Right atrium auricular region (tissue), 2 donors: ENCODE results near the gene LAMB4. TPM values are rescaled to one million over a fixed set of nuclear protein-coding genes. Genes with fewer than 3 reads are reported as not detected.

Experiments used
- DNase-seq: peaks from one replicate; pipeline ENCODE4 v3.0.0-alpha.2; 2019; ENCODE audit warnings: low spot score
- H3K27ac ChIP-seq, 2 donors: fragments of 200-600 bp; sonication (generic); 1 replicate in 1 of 2; 2 replicates in 1 of 2; pipeline ENCODE4 v1.5.1; 2016 to 2019
- H3K27me3 ChIP-seq, 2 donors: fragments of 200-600 bp; sonication (generic); one replicate each; pipeline versions ENCODE4 v1.5.1 to v1.6.0; 2017 to 2019
- H3K36me3 ChIP-seq: fragments of 200-600 bp; sonication (generic); one replicate; pipeline ENCODE4 v1.5.1; 2016
- H3K4me1 ChIP-seq, 2 donors: fragments of 200-600 bp; sonication (generic); one replicate each; pipeline versions ENCODE4 v1.5.1 to v1.6.0; 2017 to 2019
- H3K4me3 ChIP-seq, 2 donors: fragments of 200-600 bp; sonication (generic); 1 replicate in 1 of 2; 2 replicates in 1 of 2; pipeline ENCODE4 v1.5.1; 2017 to 2019; ENCODE audit warnings: mild to moderate bottlenecking in 1 of 2, moderate library complexity in 1 of 2
- H3K9me3 ChIP-seq, 2 donors: fragments of 200-600 bp; sonication (generic); one replicate each; pipeline ENCODE4 v1.5.1; 2019
- total RNA-seq, 2 donors: library from RNA; depleted of rRNA; stranded (reverse); fragments of >200 nt; gene quantifications; one replicate each; pipeline ENCODE4 v1.1.0, GENCODE V29; 2016
- TF ChIP-seq, protein P1 (sequence below), 2 donors: fragments of 200-600 bp; sonication (generic); IDR thresholded peaks; one replicate each; pipeline ENCODE4 v1.5.1; 2019; ENCODE audit warnings: antibody characterized with exemption in 2 of 2

LAMB4 gene
- total RNA-seq, 2 donors from 2014 or later = not detected

- Histone ChIP-seq H3K27ac (no peak overlapping the region), H3K36me3 (no peaks in the 10 kb centered on the region), H3K27me3 (no peaks in the 10 kb centered on the region), H3K4me1 (no peaks in the 10 kb centered on the region), H3K4me3 (no peak overlapping the region), H3K9me3 (no peaks in the 10 kb centered on the region)
- DNase-seq = no peak
- TF ChIP-seq, protein P1, sequence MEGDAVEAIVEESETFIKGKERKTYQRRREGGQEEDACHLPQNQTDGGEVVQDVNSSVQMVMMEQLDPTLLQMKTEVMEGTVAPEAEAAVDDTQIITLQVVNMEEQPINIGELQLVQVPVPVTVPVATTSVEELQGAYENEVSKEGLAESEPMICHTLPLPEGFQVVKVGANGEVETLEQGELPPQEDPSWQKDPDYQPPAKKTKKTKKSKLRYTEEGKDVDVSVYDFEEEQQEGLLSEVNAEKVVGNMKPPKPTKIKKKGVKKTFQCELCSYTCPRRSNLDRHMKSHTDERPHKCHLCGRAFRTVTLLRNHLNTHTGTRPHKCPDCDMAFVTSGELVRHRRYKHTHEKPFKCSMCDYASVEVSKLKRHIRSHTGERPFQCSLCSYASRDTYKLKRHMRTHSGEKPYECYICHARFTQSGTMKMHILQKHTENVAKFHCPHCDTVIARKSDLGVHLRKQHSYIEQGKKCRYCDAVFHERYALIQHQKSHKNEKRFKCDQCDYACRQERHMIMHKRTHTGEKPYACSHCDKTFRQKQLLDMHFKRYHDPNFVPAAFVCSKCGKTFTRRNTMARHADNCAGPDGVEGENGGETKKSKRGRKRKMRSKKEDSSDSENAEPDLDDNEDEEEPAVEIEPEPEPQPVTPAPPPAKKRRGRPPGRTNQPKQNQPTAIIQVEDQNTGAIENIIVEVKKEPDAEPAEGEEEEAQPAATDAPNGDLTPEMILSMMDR (IDR thresholded peaks at IDR 0.05) = no peak
Measured at GRCh38 chr7:108026647-108027046, 103.5 kb downstream of the LAMB4 start.

GRCh38 chr7:108026116-108026515, 104.0 kb downstream of the LAMB4 start:
- Histone ChIP-seq H3K36me3 (no peaks in the 10 kb centered on the region), H3K9me3 (no peaks in the 10 kb centered on the region), H3K4me1 (no peaks in the 10 kb centered on the region), H3K4me3 (no peak overlapping the region), H3K27me3 (no peaks in the 10 kb centered on the region), H3K27ac (no peak overlapping the region)
- DNase-seq = no peak
- TF ChIP-seq, protein P1 (IDR thresholded peaks at IDR 0.05) = no peak

GRCh38 chr7:108024538-108024937, 105.6 kb downstream of the LAMB4 start:
- no peak for DNase-seq
- no peak overlapping the region for H3K4me3 ChIP-seq
- H3K36me3 ChIP-seq = no peaks in the 10 kb centered on the region
- TF ChIP-seq, protein P1 (IDR thresholded peaks at IDR 0.05) = no peak
- no peaks in the 10 kb centered on the region for H3K4me1 ChIP-seq
- H3K27me3 ChIP-seq = no peaks in the 10 kb centered on the region
- no peaks in the 10 kb centered on the region for H3K9me3 ChIP-seq
- no peak overlapping the region for H3K27ac ChIP-seq

DNA sequence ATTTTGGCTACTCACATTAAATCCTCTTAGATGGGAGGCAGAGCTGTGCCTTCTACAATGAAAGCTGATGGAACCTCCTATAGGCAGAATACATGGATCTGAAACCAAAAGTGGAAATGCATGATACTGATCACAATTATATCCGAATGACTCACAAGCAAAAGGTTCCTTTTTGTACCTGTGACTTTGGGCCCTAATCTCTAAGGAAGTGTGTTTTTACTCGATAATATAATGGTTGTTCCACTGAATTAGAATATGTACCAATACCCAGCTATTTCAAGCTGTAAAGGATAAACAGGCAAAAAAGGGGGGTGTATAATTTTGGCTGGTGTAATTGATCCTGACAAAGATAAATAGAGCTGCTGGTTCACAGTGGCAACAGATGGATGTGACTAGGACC, 109.6 kb downstream of the LAMB4 start:
- H3K36me3 ChIP-seq = no peaks in the 10 kb centered on the region
- no peaks in the 10 kb centered on the region for H3K27me3 ChIP-seq
- no peaks in the 10 kb centered on the region for H3K4me1 ChIP-seq
- no peak overlapping the region for H3K4me3 ChIP-seq
- no peak overlapping the region for H3K27ac ChIP-seq
- no peaks in the 10 kb centered on the region for H3K9me3 ChIP-seq
- TF ChIP-seq, protein P1 (IDR thresholded peaks at IDR 0.05) = no peak
- DNase-seq = no peak

- Histone ChIP-seq H3K36me3 (no peaks in the 10 kb centered on the region), H3K27me3 (no peaks in the 10 kb centered on the region), H3K4me1 (no peaks in the 10 kb centered on the region), H3K27ac (no peak overlapping the region), H3K4me3 (no peak overlapping the region), H3K9me3 (no peaks in the 10 kb centered on the region)
- TF ChIP-seq, protein P1 (IDR thresholded peaks at IDR 0.05) = no peak
- DNase-seq = no peak
Measured at GRCh38 chr7:108018668-108019067, 111.5 kb downstream of the LAMB4 start.

DNA sequence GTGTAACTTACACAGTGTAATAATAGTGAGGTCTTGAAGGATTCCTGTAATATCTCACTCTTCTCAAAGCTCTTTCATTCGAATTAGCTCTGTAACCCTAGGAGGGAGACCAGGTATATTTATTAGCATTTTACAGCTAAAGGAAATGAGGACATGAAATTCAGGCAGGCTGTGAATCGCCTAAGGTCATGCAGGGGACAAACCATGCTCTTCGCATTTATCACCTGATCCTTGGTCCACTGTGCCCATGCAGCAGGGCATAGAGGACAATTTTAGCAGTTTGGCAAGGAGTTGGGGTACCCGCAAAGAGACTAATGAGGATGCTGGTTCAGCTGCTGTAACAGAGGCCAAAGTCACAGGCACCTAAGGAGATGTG, 112.4 kb downstream of the LAMB4 start:
- DNase-seq = no peak
- H3K9me3 ChIP-seq = no peaks in the 10 kb centered on the region

More for the DNA sequence above, 112.4 kb downstream of the LAMB4 start:
- Histone ChIP-seq H3K4me1 (no peaks in the 10 kb centered on the region), H3K4me3 (no peak overlapping the region), H3K36me3 (no peaks in the 10 kb centered on the region), H3K27me3 (no peaks in the 10 kb centered on the region), H3K27ac (no peak overlapping the region)
- TF ChIP-seq, protein P1 (IDR thresholded peaks at IDR 0.05) = no peak
